Stimulated activated CD4-positive, alpha-beta T cell treated with anti-CD3 and anti-CD28 coated beads, Interleukin-1b, Interleukin-23, amount 100 ng/mL, for 24 hours (primary cell): ENCODE measurements around the gene SYNE1.
"Not testable (repeated sequence)": the region's sequence is repeated elsewhere in the genome, so short reads cannot be mapped to it uniquely, and the experiment has no call there.

ENCODE experiments used
- DNase-seq, 4 experiments: peaks; one replicate each; pipeline ENCODE4 v3.0.0-alpha.2; 2020; ENCODE audit warnings: low read depth in 4 of 4, low spot score in 1 of 4

The SYNE1 gene

GRCh38 chr6:152155792-152156191 is 481.4 kb downstream of the SYNE1 start:
- no peak for DNase-seq

- DNase-seq: no peak
Observed at GRCh38 chr6:152154559-152155356, 482.4 kb downstream of the SYNE1 start.

GRCh38 chr6:152151920-152152319 is 485.2 kb downstream of the SYNE1 start:
- no peak for DNase-seq

- DNase-seq: no peak
Observed at GRCh38 chr6:152150196-152150595, 487.0 kb downstream of the SYNE1 start.

GRCh38 chr6:152148412-152148811 is 488.8 kb downstream of the SYNE1 start:
- no peak for DNase-seq

GRCh38 chr6:152147269-152147668 is 489.9 kb downstream of the SYNE1 start:
- DNase-seq: no peak

GRCh38 chr6:152146385-152146784 is 490.8 kb downstream of the SYNE1 start:
- DNase-seq: no peak

GRCh38 chr6:152143359-152143758 is 493.8 kb downstream of the SYNE1 start:
- DNase-seq: no peak

GRCh38 chr6:152142105-152142504 is 495.1 kb downstream of the SYNE1 start:
- no peak for DNase-seq

- not testable (repeated sequence) for DNase-seq
Observed at GRCh38 chr6:152138344-152138743, 498.8 kb downstream of the SYNE1 start.

- no peak for DNase-seq
Observed at GRCh38 chr6:152136449-152136825, 500.7 kb downstream of the SYNE1 start.

GRCh38 chr6:152135755-152136448 is 501.3 kb downstream of the SYNE1 start:
- DNase-seq: no peak

- no peak for DNase-seq
Observed at GRCh38 chr6:152130441-152130840, 506.7 kb downstream of the SYNE1 start.

GRCh38 chr6:152129691-152130151 is 507.4 kb downstream of the SYNE1 start:
- DNase-seq: no peak

- no peak for DNase-seq
Observed at GRCh38 chr6:152127432-152128165, 509.6 kb downstream of the SYNE1 start.

GRCh38 chr6:152124429-152125074 is 512.6 kb downstream of the SYNE1 start:
- no peak for DNase-seq

- no peak for DNase-seq
Observed at GRCh38 chr6:152123076-152123475, 514.1 kb downstream of the SYNE1 start.

GRCh38 chr6:152122434-152122833 is 514.7 kb downstream of the SYNE1 start:
- no peak for DNase-seq

- no peak for DNase-seq
Observed at GRCh38 chr6:152121910-152122309, 515.3 kb downstream of the SYNE1 start.

- no peak for DNase-seq
Observed at GRCh38 chr6:152119831-152120230, 517.3 kb downstream of the SYNE1 start.

GRCh38 chr6:152118678-152119077 is 518.5 kb downstream of the SYNE1 start:
- DNase-seq: no peak
